BJ (cell line): ENCODE data around the gene FLAD1. TPM values are rescaled to one million over a fixed set of nuclear protein-coding genes. Genes with fewer than 3 reads are reported as not detected.

ENCODE experiments used
- CTCF ChIA-PET: fragments of 350-600 bp; formaldehyde crosslinking; extraction: SDS; loops from one replicate; lab custom pipeline; 2021; ENCODE audit warnings: antibody characterized with exemption, inconsistent platforms; lab: Yijun Ruan, JAX
- POLR2A ChIA-PET: fragments of 300-600 bp; sonication (Branson Sonifier 250); formaldehyde crosslinking; extraction: SDS; loops from one replicate; lab custom pipeline; 2021; ENCODE audit warnings: antibody characterized with exemption; lab: Charles Lee
- DNase-seq: peaks from one replicate; pipeline ENCODE4 v3.0.0-alpha.2; 2011; ENCODE audit warnings: low read depth
- H3K27me3 ChIP-seq: 2 replicates; pipeline ENCODE4 v1.6.0; 2011; ENCODE audit warnings: low read length; ENCODE audit not compliant: control insufficient read depth, insufficient read depth
- H3K36me3 ChIP-seq: 2 replicates; pipeline ENCODE4 v1.5.1; 2011; ENCODE audit warnings: low read length; ENCODE audit not compliant: control insufficient read depth, insufficient read depth
- H3K4me3 ChIP-seq: 2 replicates; pipeline ENCODE4 v1.5.1; 2011; ENCODE audit warnings: low read depth, mild to moderate bottlenecking, control low read depth, low read length
- CTCF ChIP-seq: IDR thresholded peaks from 2 replicates; pipeline ENCODE4 v1.5.1; 2011; ENCODE audit warnings: low read depth, mild to moderate bottlenecking, control low read depth, inconsistent platforms, low read length, moderate library complexity; ENCODE audit not compliant: insufficient read depth
- polyA plus RNA-seq: library from polyadenylated mRNA; depleted of rRNA; stranded (reverse); fragments of >200 nt; gene quantifications from 2 replicates; pipeline ENCODE4 v1.2.3, GENCODE V29; 2011

FLAD1 gene
- polyA plus RNA-seq, 1 experiment = 40.5 TPM

- Histone ChIP-seq H3K4me3 (no peak overlapping the region), H3K27me3 (no peaks in the 10 kb centered on the region), H3K36me3 (peaks cover 17% of the 10 kb centered on the region)
- ChIA-PET POLR2A (no interaction called here), CTCF (interaction anchor here (0.7 to 1.7 kb wide), 8 partner anchors 8 to 72 kb away, joined by 3 to 6 read pairs (median 3); partner anchors contain the start of gene PYGO2)
- TF ChIP-seq CTCF = no peak
- DNase-seq = no peak
Observed at GRCh38 chr1:154988058-154988954, 5.2 kb downstream of the FLAD1 start.

DNA sequence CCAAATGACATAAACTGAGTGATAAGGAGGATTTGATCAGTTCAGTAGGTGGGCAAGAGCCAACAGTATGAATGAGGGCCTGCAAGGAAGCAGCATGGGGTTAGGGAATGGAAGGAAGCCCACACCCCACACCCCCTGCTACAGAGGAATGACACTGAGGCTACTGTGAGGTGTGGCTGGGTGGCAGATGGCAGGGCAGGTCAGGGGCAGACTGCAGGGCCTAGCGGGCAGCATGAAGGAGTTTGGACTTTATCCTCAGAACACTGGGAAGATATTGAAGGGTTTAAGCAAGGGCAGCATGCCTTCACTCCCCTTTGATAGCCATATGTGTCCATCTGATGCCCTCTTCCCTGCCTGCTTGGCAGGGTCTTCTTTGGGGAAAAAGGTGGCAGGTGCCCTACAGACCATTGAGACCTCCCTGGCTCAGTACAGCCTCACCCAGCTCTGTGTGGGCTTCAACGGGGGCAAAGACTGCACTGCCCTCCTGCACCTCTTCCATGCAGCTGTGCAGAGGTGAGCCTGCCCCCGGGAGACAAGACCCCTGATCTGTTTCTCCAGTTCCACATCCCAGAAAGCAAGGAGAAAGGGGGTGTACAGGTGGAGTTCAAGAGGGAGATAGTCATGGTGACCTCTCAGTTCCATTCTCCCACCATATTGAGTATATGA, 6.2 kb downstream of the FLAD1 start:
- Histone ChIP-seq H3K27me3 (no peaks in the 10 kb centered on the region), H3K4me3 (no peak overlapping the region), H3K36me3 (peaks cover 17% of the 10 kb centered on the region)
- DNase-seq = no peak
- TF ChIP-seq CTCF = no peak
- CTCF ChIA-PET = no interaction called here
- POLR2A ChIA-PET = no interaction called here

GRCh38 chr1:154990276-154990675, 7.1 kb downstream of the FLAD1 start:
- H3K36me3 ChIP-seq = peaks cover 17% of the 10 kb centered on the region
- ChIA-PET CTCF (no interaction called here), POLR2A (no interaction called here)
- no peak for DNase-seq
- H3K4me3 ChIP-seq = no peak overlapping the region
- H3K27me3 ChIP-seq = no peaks in the 10 kb centered on the region
- no peak for TF ChIP-seq CTCF

GRCh38 chr1:154992721-154993571, 9.8 kb downstream of the FLAD1 start:
- no peak for DNase-seq
- CTCF ChIA-PET = interaction anchor here (0.6 to 9.0 kb wide), 6 partner anchors 10 to 96 kb away, joined by 3 to 95 read pairs (median 10); partner anchors contain the start of genes ADAM15, FLAD1 and PBXIP1
- Histone ChIP-seq H3K4me3 (no peak overlapping the region), H3K36me3 (peaks cover 14% of the 10 kb centered on the region), H3K27me3 (no peaks in the 10 kb centered on the region)
- POLR2A ChIA-PET = no interaction called here
- TF ChIP-seq CTCF = peak; percentile 28
